GM23338 (cell line): Measurements from ENCODE around the gene THSD4. TPM values are rescaled to one million over a fixed set of nuclear protein-coding genes. Genes with fewer than 3 reads are reported as not detected.

ENCODE experiments used
- ATAC-seq: fragments of 200-7000 bp; cut with Tn5 transposase; 3 replicates; pipeline ENCODE4 v1.9.1; 2020
- DNase-seq: peaks from one replicate; pipeline ENCODE4 v3.0.0-alpha.2; 2015; ENCODE audit warnings: low spot score
- H2AFZ ChIP-seq: fragments of 200-600 bp; sonication (generic); 2 replicates; pipeline ENCODE4 v1.8.0; 2016; ENCODE audit warnings: antibody characterized with exemption, mild to moderate bottlenecking, moderate library complexity
- H3F3A ChIP-seq: fragments of 200-600 bp; sonication (generic); replicated peaks from 2 replicates; pipeline ENCODE4 v1.8.0; 2017; ENCODE audit warnings: antibody characterized with exemption, mixed run types, low read depth
- H3K27ac ChIP-seq: fragments of 200-600 bp; sonication (generic); 2 replicates; pipeline ENCODE4 v1.6.1; 2016; ENCODE audit warnings: low read depth
- H3K27me3 ChIP-seq: fragments of 200-600 bp; sonication (generic); 2 replicates; pipeline ENCODE4 v1.8.0; 2016; ENCODE audit warnings: mild to moderate bottlenecking, mixed run types, moderate library complexity; ENCODE audit not compliant: insufficient read depth
- H3K36me3 ChIP-seq: fragments of 200-600 bp; sonication (generic); 2 replicates; pipeline ENCODE4 v1.8.0; 2016; ENCODE audit warnings: mild to moderate bottlenecking; ENCODE audit not compliant: insufficient read depth
- H3K4me1 ChIP-seq: fragments of 200-600 bp; sonication (generic); 2 replicates; pipeline ENCODE4 v1.8.0; 2016; ENCODE audit warnings: mild to moderate bottlenecking, moderate library complexity; ENCODE audit not compliant: insufficient read depth
- H3K4me2 ChIP-seq: fragments of 200-600 bp; sonication (generic); 2 replicates; pipeline ENCODE4 v1.7.1; 2017; ENCODE audit warnings: mixed run types
- H3K4me3 ChIP-seq: fragments of 200-600 bp; sonication (generic); 2 replicates; pipeline ENCODE4 v1.6.1; 2016; ENCODE audit warnings: mixed run types
- H3K79me2 ChIP-seq: fragments of 200-600 bp; sonication (generic); replicated peaks from 2 replicates; pipeline ENCODE4 v1.8.0; 2017; ENCODE audit warnings: mild to moderate bottlenecking; ENCODE audit not compliant: insufficient read depth
- H3K9me2 ChIP-seq: fragments of 200-600 bp; sonication (generic); 2 replicates; pipeline ENCODE4 v1.8.0; 2017; ENCODE audit not compliant: insufficient read depth
- H4K20me1 ChIP-seq: fragments of 200-600 bp; sonication (generic); replicated peaks from 2 replicates; pipeline ENCODE4 v1.8.0; 2017; ENCODE audit warnings: mild to moderate bottlenecking; ENCODE audit not compliant: insufficient read depth
- H3K27ac Mint-ChIP-seq: 2 replicates; pipeline ENCODE4 v1.8.0; 2020; ENCODE audit warnings: inconsistent platforms, mild to moderate bottlenecking, moderate library complexity, mixed read lengths
- H3K27me3 Mint-ChIP-seq: 3 replicates; pipeline ENCODE4 v1.8.0; 2022; ENCODE audit warnings: low read depth, mild to moderate bottlenecking, moderate library complexity, mixed read lengths, inconsistent platforms; ENCODE audit not compliant: insufficient read depth, poor library complexity
- H3K36me3 Mint-ChIP-seq: 3 replicates; pipeline ENCODE4 v1.8.0; 2021; ENCODE audit warnings: low read depth, mild to moderate bottlenecking, inconsistent platforms, moderate library complexity, mixed read lengths
- H3K4me1 Mint-ChIP-seq: 3 replicates; pipeline ENCODE4 v1.8.0; 2020; ENCODE audit warnings: mild to moderate bottlenecking, inconsistent platforms, mixed read lengths
- H3K4me3 Mint-ChIP-seq: 3 replicates; pipeline ENCODE4 v1.8.0; 2021; ENCODE audit warnings: moderate library complexity, mild to moderate bottlenecking, inconsistent platforms, mixed read lengths
- H3K9me3 Mint-ChIP-seq: 3 replicates; pipeline ENCODE4 v1.8.0; 2020; ENCODE audit warnings: moderate library complexity, mild to moderate bottlenecking, inconsistent platforms, mixed read lengths
- ETS1 ChIP-seq: IDR thresholded peaks from 2 replicates; pipeline ENCODE4 v1.6.1; 2016; ENCODE audit warnings: antibody characterized with exemption
- EZH2 ChIP-seq: fragments of 200-600 bp; sonication (generic); IDR thresholded peaks from one replicate; pipeline ENCODE4 v1.8.0; 2017; ENCODE audit warnings: antibody characterized with exemption, mild to moderate bottlenecking, low read depth; ENCODE audit not compliant: unreplicated experiment
- NANOG ChIP-seq: IDR thresholded peaks from 2 replicates; pipeline ENCODE4 v1.6.1; 2016; ENCODE audit warnings: antibody characterized with exemption, borderline replicate concordance
- STAT1 ChIP-seq: IDR thresholded peaks from one replicate; pipeline ENCODE4 v1.6.1; 2016; ENCODE audit warnings: antibody characterized with exemption; ENCODE audit not compliant: unreplicated experiment
- ZNF462 ChIP-seq: fragments of 250-450 bp; sonication (Bioruptor Pico); IDR thresholded peaks from 2 replicates; pipeline ENCODE4 v1.5.0; 2020; ENCODE audit warnings: mild to moderate bottlenecking, moderate library complexity
- polyA plus RNA-seq: library from polyadenylated mRNA; unstranded; fragments of >200 nt; fragmentation: Nextera tagmentation; extraction: Ambion mirVana; gene quantifications from 2 replicates; pipeline ENCODE4 v1.2.1, GENCODE V29; 2016
- total RNA-seq: library from RNA; depleted of rRNA; stranded (reverse); fragments of >200 nt; shearing (Covaris generic); gene quantifications from 2 replicates; pipeline ENCODE4 v1.2.3, GENCODE V29; 2014

Gene THSD4
- total and polyA plus RNA-seq, 2 experiments from 2014 or later: 2.0 to 7.4 TPM

DNA sequence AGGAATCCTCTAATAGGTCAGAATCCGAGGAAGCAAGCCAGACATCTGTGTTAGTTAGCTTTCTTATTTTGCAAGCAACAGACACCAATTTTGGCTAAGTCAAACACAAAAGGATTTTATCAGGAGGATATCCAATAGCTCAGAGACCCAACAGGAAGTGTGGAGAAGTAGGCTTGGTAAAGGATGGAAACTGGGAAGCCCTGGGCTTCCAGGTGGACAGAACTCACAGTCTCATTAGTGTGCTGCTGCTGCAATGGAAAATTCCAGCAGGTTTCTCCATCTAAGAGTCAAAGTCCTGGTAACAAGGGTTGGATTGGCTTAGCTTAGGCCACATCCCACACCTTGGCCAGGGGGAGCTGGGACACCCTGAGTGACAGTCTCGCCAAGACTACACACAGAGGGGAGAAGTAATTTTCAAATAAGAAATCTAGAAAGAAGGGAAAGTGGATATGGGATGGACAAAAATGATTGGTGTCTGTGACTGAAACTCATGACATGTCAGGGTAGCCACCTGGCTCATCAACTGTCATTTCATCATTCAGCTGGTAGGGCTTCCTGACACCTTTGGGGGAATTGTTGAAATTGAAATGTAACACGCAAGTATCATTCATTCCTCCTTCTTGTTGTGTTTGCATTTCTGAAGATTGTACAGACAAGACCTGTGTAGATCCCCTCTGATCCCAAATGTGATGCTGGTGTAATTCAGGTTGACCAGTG, 158.6 kb downstream of the THSD4 start (continued):
- TF ChIP-seq ZNF462 (CRISPR knock-in tag): no peak
- TF ChIP-seq NANOG: no peak
- TF ChIP-seq ETS1: no peak
- TF ChIP-seq EZH2: no peak
- TF ChIP-seq STAT1: no peak

DNA sequence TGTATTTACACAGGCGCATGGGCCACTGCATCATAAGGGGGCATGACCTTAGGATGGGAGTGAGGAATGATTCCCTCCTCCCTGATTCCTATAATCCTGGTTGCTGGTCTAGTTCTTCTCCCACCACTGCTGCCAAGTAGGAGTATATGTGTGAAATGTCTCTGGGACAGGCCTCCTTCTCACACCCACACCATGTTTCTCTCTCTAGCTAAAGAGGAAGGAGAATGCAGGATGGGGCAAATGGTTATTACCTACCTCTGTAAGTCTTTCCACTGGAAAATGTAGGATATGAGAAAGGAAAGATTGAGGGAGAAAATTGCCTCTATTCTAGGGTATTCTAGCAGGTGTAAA, 159.2 kb downstream of the THSD4 start:
- Histone ChIP-seq H3K4me3 (no peak overlapping the region), H3K36me3 (no peaks in the 10 kb centered on the region), H2AFZ (no peak overlapping the region), H3K79me2 (no peaks in the 10 kb centered on the region), H3K4me2 (no peak overlapping the region), H3K27ac (no peak overlapping the region), H4K20me1 (no peaks in the 10 kb centered on the region), H3K9me2 (no peaks in the 10 kb centered on the region), H3K4me1 (no peaks in the 10 kb centered on the region; the same call in 1 of the 2 replicates), H3F3A (no peaks in the 10 kb centered on the region), H3K27me3 (no peaks in the 10 kb centered on the region)
- no peak overlapping the region; the same call in 1 of the 2 replicates for H3K27ac Mint-ChIP-seq
- peaks cover 9% of the 10 kb centered on the region; the same call in 1 of the 3 replicates for H3K9me3 Mint-ChIP-seq
- H3K36me3 Mint-ChIP-seq: peaks cover 9% of the 10 kb centered on the region; the same call in 2 of the 3 replicates
- H3K4me3 Mint-ChIP-seq: no peak overlapping the region
- H3K4me1 Mint-ChIP-seq: peaks cover 3% of the 10 kb centered on the region; the same call in 2 of the 3 replicates
- H3K27me3 Mint-ChIP-seq: peaks cover 4% of the 10 kb centered on the region
- DNase-seq (no peak), ATAC-seq (no peak)
- TF ChIP-seq STAT1 (no peak), ZNF462 (CRISPR knock-in tag) (no peak)
